K562 (cell line): ENCODE results near the gene ZNF800. TPM values are rescaled to one million over a fixed set of nuclear protein-coding genes. Genes with fewer than 3 reads are reported as not detected.

Source experiments
- DPF2 ChIP-seq: fragments of 450-650 bp; IDR thresholded peaks from 2 replicates; pipeline ENCODE4 v1.6.1; 2016
- FOXA3 ChIP-seq, 2 experiments: fragments of 450-650 bp in 1 of 2; sonication (generic) in 1 of 2; formaldehyde crosslinking; IDR thresholded peaks in 1 of 2; conservative IDR thresholded peaks in 1 of 2; 2 replicates each; pipeline versions ENCODE4 v1.4.0 to v1.8.0; 2020 to 2022; ENCODE audit warnings: mild to moderate bottlenecking in 2 of 2, missing genetic modification reagents in 1 of 2
- FOXJ2 ChIP-seq: fragments of 200-800 bp; sonication (Bioruptor generic); IDR thresholded peaks from 2 replicates; pipeline ENCODE4 v1.6.1; 2016; ENCODE audit warnings: missing genetic modification characterization, missing compliant biosample characterization
- IRF2 ChIP-seq: sonication (generic); formaldehyde crosslinking; IDR thresholded peaks from 2 replicates; pipeline ENCODE4 v1.8.1; 2022; ENCODE audit warnings: mild to moderate bottlenecking, missing genetic modification reagents
- NEUROD1 ChIP-seq: fragments of 150-350 bp; IDR thresholded peaks from 2 replicates; pipeline ENCODE4 v1.6.1; 2014; ENCODE audit warnings: borderline replicate concordance, low read length, low read depth; ENCODE audit not compliant: partially characterized antibody
- NR3C1 ChIP-seq: sonication (generic); formaldehyde crosslinking; IDR thresholded peaks from 2 replicates; pipeline ENCODE4 v1.8.1; 2022; ENCODE audit warnings: missing genetic modification reagents
- WHSC1 ChIP-seq: IDR thresholded peaks from one replicate; pipeline ENCODE4 v1.6.1; 2012; ENCODE audit warnings: low read length, control low read depth, inconsistent platforms
- XRCC5 ChIP-seq: fragments of 200-400 bp; formaldehyde crosslinking; IDR thresholded peaks from 2 replicates; pipeline ENCODE4 v1.6.1; 2017; ENCODE audit warnings: low read depth, mild to moderate bottlenecking, low read length
- ZNF239 ChIP-seq: fragments of 250-450 bp; sonication (Bioruptor Pico); IDR thresholded peaks from 2 replicates; pipeline ENCODE4 v1.4.0; 2020; ENCODE audit warnings: mild to moderate bottlenecking
- ZNF431 ChIP-seq: sonication (generic); formaldehyde crosslinking; IDR thresholded peaks from 2 replicates; pipeline ENCODE4 v1.8.0; 2022; ENCODE audit warnings: mild to moderate bottlenecking, missing genetic modification reagents
- ZNF668 ChIP-seq: fragments of 250-450 bp; sonication (Bioruptor Pico); IDR thresholded peaks from 2 replicates; pipeline ENCODE4 v1.8.0; 2022; ENCODE audit warnings: mild to moderate bottlenecking, inconsistent platforms
- polyA plus RNA-seq, 8 experiments: library from polyadenylated mRNA; depleted of rRNA in 4 of 8; stranded (reverse) in 5 of 8; unstranded in 3 of 8; fragments of >200 nt; fragmentation: Nextera tagmentation in 2 of 8; fragmentation: Illumina TruSeq in 1 of 8; extraction: Ambion mirVana in 2 of 8; extraction: Trizol in 1 of 8; gene quantifications; 2 replicates each; pipeline versions ENCODE4 v1.2.1 to v1.2.3, GENCODE V29; 2011 to 2014; ENCODE audit warnings: inconsistent platforms in 1 of 8, missing spikeins in 1 of 8
- total RNA-seq, 7 experiments: library from RNA; depleted of rRNA in 6 of 7; stranded (reverse); fragments of >200 nt in 6 of 7; fragmentation: Illumina TruSeq in 2 of 7; extraction: Trizol in 2 of 7; gene quantifications; 2 replicates each; pipeline versions ENCODE4 v1.2.1 to v1.2.3, GENCODE V29; 2011 to 2021; ENCODE audit warnings: low replicate concordance in 1 of 7
- TF ChIP-seq, protein P1 (sequence below), 2 experiments: IDR thresholded peaks; 2 replicates each; pipeline ENCODE4 v1.6.1; 2011; ENCODE audit warnings: borderline replicate concordance in 1 of 2, control low read depth in 1 of 2, low read depth in 1 of 2, low read length in 1 of 2, mild to moderate bottlenecking in 1 of 2, mixed read lengths in 1 of 2, moderate library complexity in 1 of 2; ENCODE audit not compliant: insufficient read depth in 1 of 2, insufficient read length in 1 of 2, poor library complexity in 1 of 2, severe bottlenecking in 1 of 2; ENCODE audit errors: extremely low read depth in 1 of 2
- TF ChIP-seq, protein P2 (sequence below): fragments of 250-450 bp; sonication (Bioruptor Pico); IDR thresholded peaks from 2 replicates; pipeline ENCODE4 v1.8.0; 2022; ENCODE audit warnings: moderate library complexity, mild to moderate bottlenecking, inconsistent platforms
- TF ChIP-seq, protein P3 (sequence below): sonication (generic); formaldehyde crosslinking; IDR thresholded peaks from 2 replicates; pipeline ENCODE4 v1.8.0; 2023; ENCODE audit warnings: mild to moderate bottlenecking, missing genetic modification reagents
- TF ChIP-seq, protein P4 (sequence below): fragments of 200-800 bp; sonication (Bioruptor generic); IDR thresholded peaks from 2 replicates; pipeline ENCODE4 v1.6.1; 2017; ENCODE audit warnings: missing genetic modification characterization, missing compliant biosample characterization
- TF ChIP-seq, protein P5 (sequence below): IDR thresholded peaks from 3 replicates; pipeline ENCODE4 v1.6.1; 2011; ENCODE audit warnings: borderline replicate concordance, mild to moderate bottlenecking, moderate library complexity; ENCODE audit not compliant: insufficient read length; ENCODE audit errors: extremely low read depth
- TF ChIP-seq, protein P6 (sequence below): IDR thresholded peaks from 2 replicates; pipeline ENCODE4 v1.6.1; 2011; ENCODE audit warnings: borderline replicate concordance, low read depth, mild to moderate bottlenecking, moderate library complexity, low read length; ENCODE audit not compliant: insufficient read depth, poor library complexity, severe bottlenecking

The ZNF800 gene
- total and polyA plus RNA-seq, 9 of the 15 experiments (the other 6 are each of a cell fraction or from before 2014, with no cell fraction given) = 7.5 to 58.3 (median 33.4) TPM

DNA sequence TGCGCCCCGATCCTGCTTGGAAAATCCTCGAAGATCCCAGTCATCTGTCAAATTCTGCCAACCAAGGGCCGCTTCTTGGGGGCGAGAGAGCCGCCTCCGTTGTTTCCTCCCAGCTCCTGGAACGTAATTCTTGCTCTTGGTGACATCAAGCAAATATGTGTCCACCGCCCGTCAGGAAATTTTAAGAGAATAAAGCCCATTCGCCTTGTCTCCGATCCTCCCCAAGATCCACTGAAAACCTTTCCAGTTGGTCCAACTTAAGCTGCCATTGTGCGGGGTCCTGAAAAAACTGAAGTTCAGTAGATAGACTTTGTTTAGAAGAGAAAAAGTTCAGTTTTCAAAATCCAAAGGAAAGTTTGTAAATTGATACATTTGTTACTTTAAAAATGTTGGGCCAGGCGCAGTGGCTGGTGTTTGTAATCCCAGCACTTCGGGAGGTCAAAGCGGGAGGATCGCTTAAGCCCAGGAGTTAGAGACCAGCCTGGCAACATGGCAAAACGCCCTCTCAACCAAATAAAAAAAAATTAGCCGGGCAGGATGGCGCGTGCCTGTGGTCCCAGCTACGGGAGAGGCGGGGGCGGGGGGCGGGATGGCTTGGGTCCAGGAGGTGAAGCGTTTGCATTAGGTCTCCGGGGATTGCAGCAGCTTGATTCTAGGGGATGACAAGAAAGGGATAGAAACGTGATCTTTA, 1.0 kb upstream of the ZNF800 start (continued):
- TF ChIP-seq FOXJ2 (tag) (no peak), NR3C1 (no peak), ZNF431 (no peak), IRF2 (CRISPR knock-in tag) (no peak), NEUROD1 (no peak), ZNF668 (CRISPR knock-in tag) (no peak), FOXA3 (CRISPR knock-in tag; conservative IDR thresholded peaks at IDR 0.05 in 1 of 2, IDR thresholded peaks at IDR 0.05 in 1 of 2) (no peak), ZNF239 (CRISPR knock-in tag) (no peak), DPF2 (no peak), WHSC1 (no peak), XRCC5 (0 out of 2 replicates have a peak, but pooled peaks have one; percentile 4)
- TF ChIP-seq, protein P1, sequence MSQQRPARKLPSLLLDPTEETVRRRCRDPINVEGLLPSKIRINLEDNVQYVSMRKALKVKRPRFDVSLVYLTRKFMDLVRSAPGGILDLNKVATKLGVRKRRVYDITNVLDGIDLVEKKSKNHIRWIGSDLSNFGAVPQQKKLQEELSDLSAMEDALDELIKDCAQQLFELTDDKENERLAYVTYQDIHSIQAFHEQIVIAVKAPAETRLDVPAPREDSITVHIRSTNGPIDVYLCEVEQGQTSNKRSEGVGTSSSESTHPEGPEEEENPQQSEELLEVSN (IDR thresholded peaks at IDR 0.05; ENCODE audit: borderline replicate concordance in 1 of 2, extremely low read depth in 1 of 2, insufficient read depth in 1 of 2, insufficient read length in 1 of 2, low read depth in 1 of 2, low read length in 1 of 2, poor library complexity in 1 of 2, severe bottlenecking in 1 of 2) = peak in 1 of 2 experiments; percentile 69
- TF ChIP-seq, protein P2, sequence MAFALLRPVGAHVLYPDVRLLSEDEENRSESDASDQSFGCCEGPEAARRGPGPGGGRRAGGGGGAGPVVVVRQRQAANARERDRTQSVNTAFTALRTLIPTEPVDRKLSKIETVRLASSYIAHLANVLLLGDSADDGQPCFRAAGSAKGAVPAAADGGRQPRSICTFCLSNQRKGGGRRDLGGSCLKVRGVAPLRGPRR (CRISPR knock-in tag) = no peak
- TF ChIP-seq, protein P3, sequence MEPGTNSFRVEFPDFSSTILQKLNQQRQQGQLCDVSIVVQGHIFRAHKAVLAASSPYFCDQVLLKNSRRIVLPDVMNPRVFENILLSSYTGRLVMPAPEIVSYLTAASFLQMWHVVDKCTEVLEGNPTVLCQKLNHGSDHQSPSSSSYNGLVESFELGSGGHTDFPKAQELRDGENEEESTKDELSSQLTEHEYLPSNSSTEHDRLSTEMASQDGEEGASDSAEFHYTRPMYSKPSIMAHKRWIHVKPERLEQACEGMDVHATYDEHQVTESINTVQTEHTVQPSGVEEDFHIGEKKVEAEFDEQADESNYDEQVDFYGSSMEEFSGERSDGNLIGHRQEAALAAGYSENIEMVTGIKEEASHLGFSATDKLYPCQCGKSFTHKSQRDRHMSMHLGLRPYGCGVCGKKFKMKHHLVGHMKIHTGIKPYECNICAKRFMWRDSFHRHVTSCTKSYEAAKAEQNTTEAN (CRISPR knock-in tag) = no peak
- TF ChIP-seq, protein P4, sequence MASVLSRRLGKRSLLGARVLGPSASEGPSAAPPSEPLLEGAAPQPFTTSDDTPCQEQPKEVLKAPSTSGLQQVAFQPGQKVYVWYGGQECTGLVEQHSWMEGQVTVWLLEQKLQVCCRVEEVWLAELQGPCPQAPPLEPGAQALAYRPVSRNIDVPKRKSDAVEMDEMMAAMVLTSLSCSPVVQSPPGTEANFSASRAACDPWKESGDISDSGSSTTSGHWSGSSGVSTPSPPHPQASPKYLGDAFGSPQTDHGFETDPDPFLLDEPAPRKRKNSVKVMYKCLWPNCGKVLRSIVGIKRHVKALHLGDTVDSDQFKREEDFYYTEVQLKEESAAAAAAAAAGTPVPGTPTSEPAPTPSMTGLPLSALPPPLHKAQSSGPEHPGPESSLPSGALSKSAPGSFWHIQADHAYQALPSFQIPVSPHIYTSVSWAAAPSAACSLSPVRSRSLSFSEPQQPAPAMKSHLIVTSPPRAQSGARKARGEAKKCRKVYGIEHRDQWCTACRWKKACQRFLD = peak; percentile 28; the same call in 1 of the 2 replicates
- TF ChIP-seq, protein P5, sequence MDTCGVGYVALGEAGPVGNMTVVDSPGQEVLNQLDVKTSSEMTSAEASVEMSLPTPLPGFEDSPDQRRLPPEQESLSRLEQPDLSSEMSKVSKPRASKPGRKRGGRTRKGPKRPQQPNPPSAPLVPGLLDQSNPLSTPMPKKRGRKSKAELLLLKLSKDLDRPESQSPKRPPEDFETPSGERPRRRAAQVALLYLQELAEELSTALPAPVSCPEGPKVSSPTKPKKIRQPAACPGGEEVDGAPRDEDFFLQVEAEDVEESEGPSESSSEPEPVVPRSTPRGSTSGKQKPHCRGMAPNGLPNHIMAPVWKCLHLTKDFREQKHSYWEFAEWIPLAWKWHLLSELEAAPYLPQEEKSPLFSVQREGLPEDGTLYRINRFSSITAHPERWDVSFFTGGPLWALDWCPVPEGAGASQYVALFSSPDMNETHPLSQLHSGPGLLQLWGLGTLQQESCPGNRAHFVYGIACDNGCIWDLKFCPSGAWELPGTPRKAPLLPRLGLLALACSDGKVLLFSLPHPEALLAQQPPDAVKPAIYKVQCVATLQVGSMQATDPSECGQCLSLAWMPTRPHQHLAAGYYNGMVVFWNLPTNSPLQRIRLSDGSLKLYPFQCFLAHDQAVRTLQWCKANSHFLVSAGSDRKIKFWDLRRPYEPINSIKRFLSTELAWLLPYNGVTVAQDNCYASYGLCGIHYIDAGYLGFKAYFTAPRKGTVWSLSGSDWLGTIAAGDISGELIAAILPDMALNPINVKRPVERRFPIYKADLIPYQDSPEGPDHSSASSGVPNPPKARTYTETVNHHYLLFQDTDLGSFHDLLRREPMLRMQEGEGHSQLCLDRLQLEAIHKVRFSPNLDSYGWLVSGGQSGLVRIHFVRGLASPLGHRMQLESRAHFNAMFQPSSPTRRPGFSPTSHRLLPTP = no peak
- TF ChIP-seq, protein P6, sequence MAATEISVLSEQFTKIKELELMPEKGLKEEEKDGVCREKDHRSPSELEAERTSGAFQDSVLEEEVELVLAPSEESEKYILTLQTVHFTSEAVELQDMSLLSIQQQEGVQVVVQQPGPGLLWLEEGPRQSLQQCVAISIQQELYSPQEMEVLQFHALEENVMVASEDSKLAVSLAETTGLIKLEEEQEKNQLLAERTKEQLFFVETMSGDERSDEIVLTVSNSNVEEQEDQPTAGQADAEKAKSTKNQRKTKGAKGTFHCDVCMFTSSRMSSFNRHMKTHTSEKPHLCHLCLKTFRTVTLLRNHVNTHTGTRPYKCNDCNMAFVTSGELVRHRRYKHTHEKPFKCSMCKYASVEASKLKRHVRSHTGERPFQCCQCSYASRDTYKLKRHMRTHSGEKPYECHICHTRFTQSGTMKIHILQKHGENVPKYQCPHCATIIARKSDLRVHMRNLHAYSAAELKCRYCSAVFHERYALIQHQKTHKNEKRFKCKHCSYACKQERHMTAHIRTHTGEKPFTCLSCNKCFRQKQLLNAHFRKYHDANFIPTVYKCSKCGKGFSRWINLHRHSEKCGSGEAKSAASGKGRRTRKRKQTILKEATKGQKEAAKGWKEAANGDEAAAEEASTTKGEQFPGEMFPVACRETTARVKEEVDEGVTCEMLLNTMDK = no peak
